GM12872 (cell line): ENCODE measurements around the gene BEAN1.

Experiments used
- CTCF ChIP-seq: IDR thresholded peaks from 3 replicates; pipeline ENCODE4 v1.5.1; 2011; ENCODE audit warnings: low read depth, mild to moderate bottlenecking, low read length, moderate library complexity; ENCODE audit not compliant: insufficient read depth

The BEAN1 gene

GRCh38 chr16:66460703-66461102 lies 33.6 kb downstream of the BEAN1 start:
- TF ChIP-seq CTCF, result no peak

GRCh38 chr16:66462912-66463311 lies 35.8 kb downstream of the BEAN1 start:
- TF ChIP-seq CTCF, result no peak

GRCh38 chr16:66467611-66468010 lies 40.5 kb downstream of the BEAN1 start:
- TF ChIP-seq CTCF, result no peak

- TF ChIP-seq CTCF, result no peak
Measured at GRCh38 chr16:66468321-66468965, 41.3 kb downstream of the BEAN1 start.

GRCh38 chr16:66469291-66469946 lies 42.3 kb downstream of the BEAN1 start:
- no peak for TF ChIP-seq CTCF

- TF ChIP-seq CTCF, result no peak
Measured at GRCh38 chr16:66469947-66470546, 43.0 kb downstream of the BEAN1 start.

- TF ChIP-seq CTCF, result no peak
Measured at GRCh38 chr16:66470556-66470955, 43.5 kb downstream of the BEAN1 start.
